HFFc6 (cell line): ENCODE measurements around the gene MMP2. TPM values are rescaled to one million over a fixed set of nuclear protein-coding genes. Genes with fewer than 3 reads are reported as not detected.

Experiments used
- DNase-seq: peaks from one replicate; pipeline ENCODE4 v3.0.0-alpha.2; 2018
- H3K27ac Mint-ChIP-seq: 2 replicates; pipeline ENCODE4 v1.8.0; 2020; ENCODE audit warnings: mild to moderate bottlenecking, mixed read lengths
- H3K27me3 Mint-ChIP-seq: 2 replicates; pipeline ENCODE4 v1.8.0; 2021; ENCODE audit warnings: mild to moderate bottlenecking, moderate library complexity, mixed read lengths; ENCODE audit not compliant: insufficient read depth
- H3K36me3 Mint-ChIP-seq: 2 replicates; pipeline ENCODE4 v1.8.0; 2021; ENCODE audit warnings: low read depth, mixed read lengths
- H3K4me1 Mint-ChIP-seq: 2 replicates; pipeline ENCODE4 v1.8.0; 2020; ENCODE audit warnings: low read depth, mixed read lengths
- H3K4me3 Mint-ChIP-seq: 2 replicates; pipeline ENCODE4 v1.8.0; 2020; ENCODE audit warnings: mild to moderate bottlenecking, moderate library complexity, mixed read lengths
- H3K9me3 Mint-ChIP-seq: 2 replicates; pipeline ENCODE4 v1.8.0; 2020; ENCODE audit warnings: mild to moderate bottlenecking, mixed read lengths
- CTCF ChIP-seq: fragments of 200-600 bp; sonication (generic); IDR thresholded peaks from 2 replicates; pipeline ENCODE4 v1.5.0; 2021; ENCODE audit warnings: antibody characterized with exemption, mild to moderate bottlenecking
- total RNA-seq, 6 experiments: library from RNA; stranded (reverse); fragmentation: NEBNext Ultra II Directional; extraction: Animal tissue kit (Norgen Biotek cat#: 25700); gene quantifications; 2 replicates in 1 of 6; 3 replicates in 5 of 6; pipeline ENCODE4 v1.2.3, GENCODE V29; 2021

MMP2 gene
- total RNA-seq, 6 experiments from 2014 or later = 446 to 563 (median 511) TPM

- Mint-ChIP-seq H3K9me3 (no peaks in the 10 kb centered on the region), H3K4me1 (peaks cover 5% of the 10 kb centered on the region; the same call in 1 of the 2 replicates), H3K27ac (no peak overlapping the region)
Observed at GRCh38 chr16:55542459-55543082, 63.6 kb downstream of the MMP2 start.

DNA sequence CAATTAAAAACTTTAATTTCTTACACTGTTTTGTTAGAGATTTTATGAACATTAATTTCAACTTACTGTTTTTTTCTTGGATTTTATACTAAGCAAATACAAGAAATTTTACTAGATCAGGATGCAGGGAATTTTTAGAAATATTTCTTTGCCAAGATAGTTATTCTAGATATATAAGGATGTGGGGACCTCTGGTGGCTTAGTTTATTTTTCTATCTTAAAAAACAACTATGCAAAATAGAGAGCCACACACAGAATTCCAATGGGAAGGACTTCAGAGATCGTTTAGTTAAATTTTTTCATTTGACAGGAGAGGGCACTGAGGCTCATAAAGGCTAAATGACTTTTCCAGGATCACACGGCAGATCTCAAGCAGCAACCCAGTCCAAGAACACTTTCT lies 64.5 kb downstream of the MMP2 start:
- DNase-seq = peak; percentile 47
- Mint-ChIP-seq H3K9me3 (no peaks in the 10 kb centered on the region), H3K36me3 (no peaks in the 10 kb centered on the region), H3K4me3 (no peak overlapping the region), H3K27ac (no peak overlapping the region), H3K27me3 (no peaks in the 10 kb centered on the region), H3K4me1 (peaks cover 5% of the 10 kb centered on the region; the same call in 1 of the 2 replicates)
- peak; percentile 79 for TF ChIP-seq CTCF

More at GRCh38 chr16:55542459-55543082, 63.6 kb downstream of the MMP2 start:
- no peaks in the 10 kb centered on the region for H3K36me3 Mint-ChIP-seq
- H3K27me3 Mint-ChIP-seq = no peaks in the 10 kb centered on the region
- DNase-seq = peak; percentile 76
- no peak overlapping the region for H3K4me3 Mint-ChIP-seq
- TF ChIP-seq CTCF = no peak

DNA sequence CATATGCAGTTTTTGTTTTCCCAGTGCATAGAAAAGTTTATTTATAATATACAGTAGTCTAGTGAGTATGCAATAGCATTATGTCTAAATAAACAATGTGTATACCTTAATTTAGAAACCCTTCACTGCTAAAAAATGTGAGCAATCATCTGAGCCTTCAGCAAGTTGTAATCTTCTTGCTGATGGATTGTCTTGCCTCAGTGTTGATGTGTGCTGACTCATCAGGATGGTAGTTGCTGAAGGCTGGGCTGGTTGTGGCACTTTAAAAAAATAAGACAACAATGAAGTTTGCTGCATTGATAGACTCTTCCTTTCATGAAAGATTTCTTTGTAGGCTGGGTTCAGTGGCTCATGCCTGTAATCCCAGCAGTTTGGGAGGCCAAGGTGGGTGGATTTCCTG lies 73.6 kb downstream of the MMP2 start:
- peaks cover 44% of the 10 kb centered on the region for H3K4me1 Mint-ChIP-seq
- H3K27ac Mint-ChIP-seq = peak overlapping the region; percentile 30; the same call in 1 of the 2 replicates
- peaks cover 21% of the 10 kb centered on the region for H3K36me3 Mint-ChIP-seq
- H3K27me3 Mint-ChIP-seq = no peaks in the 10 kb centered on the region
- DNase-seq = peak; percentile 84
- peaks cover 6% of the 10 kb centered on the region for H3K9me3 Mint-ChIP-seq
- no peak for TF ChIP-seq CTCF
- H3K4me3 Mint-ChIP-seq = no peak overlapping the region; the same call in 1 of the 2 replicates

DNA sequence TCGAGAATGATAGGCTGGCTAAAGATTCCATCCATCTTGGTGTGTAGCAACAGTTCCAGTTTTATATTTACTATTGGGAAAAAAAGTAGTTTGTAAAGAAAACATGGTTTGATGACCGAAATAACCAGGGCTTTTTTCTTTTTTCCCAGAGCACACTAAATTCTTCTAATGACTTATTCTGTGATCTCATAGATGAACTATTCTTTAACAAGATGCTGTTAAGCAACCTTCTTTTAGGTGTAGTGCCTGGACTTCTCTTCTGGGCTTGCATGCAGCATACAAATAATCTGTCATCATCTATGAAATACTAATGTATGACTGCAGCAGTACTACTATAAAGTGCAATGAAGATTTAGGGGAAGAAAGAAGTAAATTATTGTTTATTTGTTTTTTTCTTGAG lies 76.4 kb downstream of the MMP2 start:
- Mint-ChIP-seq H3K27me3 (no peaks in the 10 kb centered on the region), H3K9me3 (peaks cover 6% of the 10 kb centered on the region), H3K4me3 (no peak overlapping the region), H3K27ac (peak overlapping the region; percentile 60; the same call in 1 of the 2 replicates), H3K4me1 (peaks cover 67% of the 10 kb centered on the region), H3K36me3 (peaks cover 31% of the 10 kb centered on the region)
- no peak for TF ChIP-seq CTCF
- DNase-seq = peak; percentile 58

Other genes with a start within 250 kb of the MMP2 start
- not detected for gene IRX6, start 155.0 kb upstream of the MMP2 start, total RNA-seq
- 10 to 100 TPM; 22.3 to 36.1 (median 27.5) TPM for gene LPCAT2, start 29.9 kb downstream of the MMP2 start, total RNA-seq
- under 1 TPM in 3 of 6 experiments, not detected in 3; 0.19 to 0.38 (median 0.25) TPM for gene CAPNS2, start 87.5 kb downstream of the MMP2 start, total RNA-seq
- not detected for gene SLC6A2, start 176.8 kb downstream of the MMP2 start, total RNA-seq